Spinal cord (tissue), 10 donors: Measurements from ENCODE around the gene RPLP2. TPM values are rescaled to one million over a fixed set of nuclear protein-coding genes. Genes with fewer than 3 reads are reported as not detected.

Source experiments
- DNase-seq, 6 donors: peaks; one replicate each; pipeline versions ENCODE4 v3.0.0 to v3.0.0-alpha.2; 2013 to 2015; ENCODE audit warnings: low spot score in 6 of 6, low read depth in 4 of 6
- H3K27ac ChIP-seq: one replicate; pipeline ENCODE4 v1.5.1; 2013; ENCODE audit warnings: low read depth, low read length, control low read depth
- H3K27me3 ChIP-seq: one replicate; pipeline ENCODE4 v1.6.1; 2013; ENCODE audit warnings: low read length; ENCODE audit not compliant: control insufficient read depth, insufficient read depth
- H3K36me3 ChIP-seq: one replicate; pipeline ENCODE4 v1.6.1; 2013; ENCODE audit warnings: low read length; ENCODE audit not compliant: control insufficient read depth, insufficient read depth
- H3K4me1 ChIP-seq: one replicate; pipeline ENCODE4 v1.6.1; 2013; ENCODE audit warnings: low read length; ENCODE audit not compliant: control insufficient read depth, insufficient read depth
- H3K4me3 ChIP-seq: one replicate; pipeline ENCODE4 v1.5.1; 2013; ENCODE audit warnings: low read depth, low read length, control low read depth
- H3K9me3 ChIP-seq: one replicate; pipeline ENCODE4 v1.6.1; 2013; ENCODE audit warnings: low read length; ENCODE audit not compliant: control insufficient read depth, insufficient read depth
- WGBS: methylation state at CpG from one replicate; pipeline ENCODE4 v1.1.5; 2013; ENCODE audit warnings: missing lambda C conversion rate; ENCODE audit not compliant: insufficient coverage; 5-methylcytosine and 5-hydroxymethylcytosine counted together
- polyA plus RNA-seq, 2 donors: library from polyadenylated mRNA; unstranded; fragments of 120-200 nt; gene quantifications; one replicate each; pipeline ENCODE4 v1.2.1, GENCODE V29; 2013; ENCODE audit not compliant: insufficient read length in 2 of 2
- total RNA-seq, 2 donors: library from RNA; depleted of rRNA in 1 of 2; stranded (reverse); fragments of 120-200 nt in 1 of 2; fragments of >200 nt in 1 of 2; gene quantifications; one replicate each; pipeline versions ENCODE4 v1.2.3 to v1.2.4, GENCODE V29; 2013 to 2014
- donor health status: healthy.

RPLP2 gene
- total and polyA plus RNA-seq, 4 donors, result 139 to 1,150 (median 890) TPM

GRCh38 chr11:815675-816432 lies 6.1 kb downstream of the RPLP2 start:
- H3K9me3 ChIP-seq, result no peaks in the 10 kb centered on the region
- no peak overlapping the region for H3K27ac ChIP-seq
- peaks cover 27% of the 10 kb centered on the region for H3K4me1 ChIP-seq
- no peak overlapping the region for H3K4me3 ChIP-seq
- WGBS, result 91% methylated on average over 11 of the region's 11 CpGs
- peaks cover 53% of the 10 kb centered on the region for H3K36me3 ChIP-seq
- DNase-seq, result no peak
- no peaks in the 10 kb centered on the region for H3K27me3 ChIP-seq

- Histone ChIP-seq H3K4me3 (no peak overlapping the region), H3K4me1 (peaks cover 29% of the 10 kb centered on the region), H3K27ac (no peak overlapping the region), H3K27me3 (no peaks in the 10 kb centered on the region), H3K9me3 (no peaks in the 10 kb centered on the region), H3K36me3 (peaks cover 58% of the 10 kb centered on the region)
- 63% methylated on average over 3 of the region's 11 CpGs for WGBS
- no peak for DNase-seq
Observed at GRCh38 chr11:816433-816779, 6.6 kb downstream of the RPLP2 start.

GRCh38 chr11:818396-819128 lies 8.8 kb downstream of the RPLP2 start, which contains the start of gene PNPLA2:
PNPLA2 (plus strand) TSS chr11:818914; CDS start chr11:819719, 805 bp downstream.
- 42% methylated on average over 19 of the region's 20 CpGs for WGBS
- no peak for DNase-seq
- Histone ChIP-seq H3K4me3 (peak within 1 kb of the TSS; percentile 62), H3K36me3 (peaks cover 55% of the 10 kb centered on the region), H3K9me3 (no peaks in the 10 kb centered on the region), H3K4me1 (peaks cover 34% of the 10 kb centered on the region), H3K27ac (peak within 1 kb of the TSS; percentile 54), H3K27me3 (no peaks in the 10 kb centered on the region)

- Histone ChIP-seq H3K9me3 (no peaks in the 10 kb centered on the region), H3K27ac (peak overlapping the region; percentile 54), H3K27me3 (no peaks in the 10 kb centered on the region), H3K36me3 (peaks cover 57% of the 10 kb centered on the region), H3K4me1 (peaks cover 34% of the 10 kb centered on the region), H3K4me3 (peak overlapping the region; percentile 62)
- peak in 5 of 6 donors; percentile 78 to 97 (median 82) for DNase-seq
- WGBS, result under 1% methylated on average over 96 of the region's 96 CpGs
Observed at GRCh38 chr11:819129-819931, 9.6 kb downstream of the RPLP2 start.

- 5% methylated on average over 47 of the region's 47 CpGs for WGBS
- DNase-seq, result peak in 2 of 6 donors; percentile 67
- no peak overlapping the region for H3K27ac ChIP-seq
- H3K4me1 ChIP-seq, result peaks cover 38% of the 10 kb centered on the region
- peaks cover 60% of the 10 kb centered on the region for H3K36me3 ChIP-seq
- H3K9me3 ChIP-seq, result no peaks in the 10 kb centered on the region
- H3K27me3 ChIP-seq, result peaks cover 5% of the 10 kb centered on the region
- peak overlapping the region; percentile 62 for H3K4me3 ChIP-seq
Observed at GRCh38 chr11:819943-820649, 10.3 kb downstream of the RPLP2 start.

- peaks cover 13% of the 10 kb centered on the region for H3K27me3 ChIP-seq
- peaks cover 60% of the 10 kb centered on the region for H3K36me3 ChIP-seq
- H3K9me3 ChIP-seq, result no peaks in the 10 kb centered on the region
- no peak overlapping the region for H3K27ac ChIP-seq
- no peak for DNase-seq
- 79% methylated on average over 10 of the region's 11 CpGs for WGBS
- H3K4me3 ChIP-seq, result peak overlapping the region; percentile 62
- H3K4me1 ChIP-seq, result peaks cover 39% of the 10 kb centered on the region
Observed at GRCh38 chr11:820655-821511, 11.1 kb downstream of the RPLP2 start.

- Histone ChIP-seq H3K27me3 (peaks cover 20% of the 10 kb centered on the region), H3K4me3 (no peak overlapping the region), H3K36me3 (peaks cover 58% of the 10 kb centered on the region), H3K4me1 (peaks cover 47% of the 10 kb centered on the region), H3K27ac (no peak overlapping the region), H3K9me3 (no peaks in the 10 kb centered on the region)
- 61% methylated on average over 14 of the region's 22 CpGs for WGBS
- DNase-seq, result no peak
Observed at GRCh38 chr11:821512-822371, 12.0 kb downstream of the RPLP2 start.
